ENCODE data around the gene GLIS2. TPM values are rescaled to one million over a fixed set of nuclear protein-coding genes. Genes with fewer than 3 reads are reported as not detected.

GLIS2 gene
- 12.3 and 13.1 TPM in 2 replicates for total RNA-seq (2022)
- percentile 50 among the genes with signal in this experiment for Bru-seq, nascent RNA
- percentile 53 among the genes with signal in this experiment for BruChase-seq, experiment 1, labeled RNA remaining after a 2-hour chase
- BruChase-seq, experiment 2, labeled RNA remaining after a 6-hour chase: percentile 53 among the genes with signal in this experiment
- long read RNA-seq, partial matches to known transcripts: 1 of 17 reads
- long read RNA-seq, other reads (novel, unspliced or antisense): 16 of 17 reads

- H3K4me3 ChIP-seq (ENCODE audit: low read depth, low read length): peak within 1 kb of the TSS; percentile 83
- no TSS peak for BruUV-seq (replicated peaks)
- peaks cover 36% of the 10 kb centered on the region for H3K4me1 ChIP-seq
- Mint-ChIP-seq H3K4me1 (ENCODE audit: low read depth, unreplicated experiment) (peaks cover 12% of the 10 kb centered on the region), H3K27me3 (ENCODE audit: insufficient read depth, unreplicated experiment) (no peaks in the 10 kb centered on the region), H3K36me3 (ENCODE audit: insufficient read depth, unreplicated experiment) (peaks cover 17% of the 10 kb centered on the region), H3K9me3 (ENCODE audit: unreplicated experiment) (no peaks in the 10 kb centered on the region), H3K4me3 (ENCODE audit: unreplicated experiment) (peak within 1 kb of the TSS; percentile 97), H3K27ac (ENCODE audit: unreplicated experiment) (peak within 1 kb of the TSS; percentile 99)
- ChIA-PET CTCF (interaction anchor here (0.5 to 1.5 kb wide), 5 partner anchors 15 to 61 kb away, joined by 3 to 10 read pairs (median 3); no protein-coding TSS in a partner anchor), POLR2A (interaction anchor here (0.6 to 0.8 kb wide), 2 partner anchors 43 to 44 kb away, joined by 3 to 10 read pairs; no protein-coding TSS in a partner anchor)
- no peaks in the 10 kb centered on the region for H3K36me3 ChIP-seq (ENCODE audit: control insufficient read depth, insufficient read depth, low read length)
- TF ChIP-seq CTCF (IDR thresholded peaks at IDR 0.05; ENCODE audit: insufficient read depth in 1 of 2, low read depth in 1 of 2, low read length in 1 of 2, severe bottlenecking in 1 of 2, unreplicated experiment in 1 of 2): no peak
- no peaks in the 10 kb centered on the region for H3K9me3 ChIP-seq
- H3K27me3 ChIP-seq (replicated peaks; ENCODE audit: control insufficient read depth, insufficient read depth, low read length): no peaks in the 10 kb centered on the region
- intact Hi-C loops (cut with micrococcal nuclease; ENCODE audit: unreplicated experiment): loop anchor here (2.0 kb wide), 1 partner anchor 15 kb away; no protein-coding TSS in a partner anchor
- DNase-seq: peak; percentile 82 to 87
Measured at GRCh38 chr16:4315186-4316107, at the start of gene GLIS2. TSS of gene GLIS2 (plus strand) at chr16:4316067. CDS start at chr16:4332281, 16,214 bp downstream.

DNA sequence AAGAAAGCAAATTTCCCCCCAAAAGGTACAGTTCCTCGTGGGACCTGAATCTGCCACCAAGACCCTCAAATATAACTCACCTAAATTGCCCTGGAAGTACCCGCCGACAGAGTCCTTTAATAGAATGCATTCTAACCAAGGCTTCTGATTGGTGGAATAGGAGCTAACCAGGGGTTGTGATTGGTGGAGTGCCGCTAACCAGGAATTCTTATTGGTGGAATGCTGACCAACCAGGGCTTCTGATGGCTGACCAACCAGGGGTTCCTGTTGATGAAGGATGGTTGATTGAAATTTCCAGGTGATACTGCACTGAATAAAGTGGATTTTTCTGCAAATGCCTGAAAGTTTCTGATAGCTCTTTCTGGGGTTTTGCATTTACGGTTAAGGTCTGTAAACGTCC is 49.5 kb upstream of the GLIS2 start:
- H3K9me3 Mint-ChIP-seq (ENCODE audit: unreplicated experiment): no peaks in the 10 kb centered on the region
- H3K27ac Mint-ChIP-seq (ENCODE audit: unreplicated experiment): no peak overlapping the region
- BruUV-seq (replicated peaks): no TSS peak
- POLR2A ChIA-PET: no interaction called here
- peaks cover 39% of the 10 kb centered on the region for H3K36me3 Mint-ChIP-seq (ENCODE audit: insufficient read depth, unreplicated experiment)
- peak in 1 of 2 experiments; percentile 32 for DNase-seq
- no peaks in the 10 kb centered on the region for H3K4me1 Mint-ChIP-seq (ENCODE audit: low read depth, unreplicated experiment)
- intact Hi-C loops (cut with micrococcal nuclease; ENCODE audit: unreplicated experiment): no loop called here
- H3K4me1 ChIP-seq: peaks cover 6% of the 10 kb centered on the region
- CTCF ChIA-PET: no interaction called here
- H3K36me3 ChIP-seq (ENCODE audit: control insufficient read depth, insufficient read depth, low read length): peaks cover 10% of the 10 kb centered on the region
- H3K4me3 Mint-ChIP-seq (ENCODE audit: unreplicated experiment): no peak overlapping the region
- TF ChIP-seq CTCF (IDR thresholded peaks at IDR 0.05; ENCODE audit: insufficient read depth in 1 of 2, low read depth in 1 of 2, low read length in 1 of 2, severe bottlenecking in 1 of 2, unreplicated experiment in 1 of 2): no peak
- no peak overlapping the region for H3K4me3 ChIP-seq (ENCODE audit: low read depth, low read length)
- no peaks in the 10 kb centered on the region for H3K9me3 ChIP-seq
- H3K27me3 ChIP-seq (replicated peaks; ENCODE audit: control insufficient read depth, insufficient read depth, low read length): no peaks in the 10 kb centered on the region
- H3K27me3 Mint-ChIP-seq (ENCODE audit: insufficient read depth, unreplicated experiment): no peaks in the 10 kb centered on the region

GRCh38 chr16:4270091-4270490 is 45.8 kb upstream of the GLIS2 start:
- H3K27ac Mint-ChIP-seq (ENCODE audit: unreplicated experiment): no peak overlapping the region
- H3K4me3 Mint-ChIP-seq (ENCODE audit: unreplicated experiment): no peak overlapping the region
- ChIA-PET CTCF (interaction anchor here (1.4 kb wide), 1 partner anchor 16 kb away, joined by 3 read pairs; no protein-coding TSS in a partner anchor), POLR2A (no interaction called here)
- peaks cover 36% of the 10 kb centered on the region for H3K36me3 Mint-ChIP-seq (ENCODE audit: insufficient read depth, unreplicated experiment)
- peaks cover 6% of the 10 kb centered on the region for H3K4me1 ChIP-seq
- no peaks in the 10 kb centered on the region for H3K9me3 ChIP-seq
- intact Hi-C loops (cut with micrococcal nuclease; ENCODE audit: unreplicated experiment): loop anchor here (5.0 kb wide), 2 partner anchors 62 to 132 kb away; no protein-coding TSS in a partner anchor
- no peaks in the 10 kb centered on the region for H3K27me3 Mint-ChIP-seq (ENCODE audit: insufficient read depth, unreplicated experiment)
- no TSS peak for BruUV-seq (replicated peaks)
- no peaks in the 10 kb centered on the region for H3K36me3 ChIP-seq (ENCODE audit: control insufficient read depth, insufficient read depth, low read length)
- no peaks in the 10 kb centered on the region for H3K27me3 ChIP-seq (replicated peaks; ENCODE audit: control insufficient read depth, insufficient read depth, low read length)
- no peak for TF ChIP-seq CTCF (IDR thresholded peaks at IDR 0.05; ENCODE audit: insufficient read depth in 1 of 2, low read depth in 1 of 2, low read length in 1 of 2, severe bottlenecking in 1 of 2, unreplicated experiment in 1 of 2)
- H3K4me1 Mint-ChIP-seq (ENCODE audit: low read depth, unreplicated experiment): no peaks in the 10 kb centered on the region
- no peak for DNase-seq
- no peaks in the 10 kb centered on the region for H3K9me3 Mint-ChIP-seq (ENCODE audit: unreplicated experiment)
- no peak overlapping the region for H3K4me3 ChIP-seq (ENCODE audit: low read depth, low read length)

Measured in Caco-2 (cell line).